IPS-18c (cell line): ENCODE results near the gene ALKBH3.

Experiments used
- H3K4me3 ChIP-seq: 2 replicates; pipeline ENCODE4 v1.7.0; 2013; ENCODE audit warnings: low read depth, mild to moderate bottlenecking, low read length, moderate library complexity; ENCODE audit not compliant: insufficient read depth
- H3K9me3 ChIP-seq: one replicate; pipeline ENCODE4 v1.6.1; 2013; ENCODE audit warnings: mild to moderate bottlenecking, low read length, moderate library complexity; ENCODE audit not compliant: control insufficient read depth, insufficient read depth

Gene ALKBH3

GRCh38 chr11:43927925-43928707, 47.5 kb downstream of the ALKBH3 start:
- H3K4me3 ChIP-seq = no peak overlapping the region
- H3K9me3 ChIP-seq = no peaks in the 10 kb centered on the region

- H3K4me3 ChIP-seq = no peak overlapping the region
- H3K9me3 ChIP-seq = no peaks in the 10 kb centered on the region
Observed at GRCh38 chr11:43928721-43929120, 48.1 kb downstream of the ALKBH3 start.

GRCh38 chr11:43930868-43931716, 50.5 kb downstream of the ALKBH3 start:
- Histone ChIP-seq H3K9me3 (no peaks in the 10 kb centered on the region), H3K4me3 (no peak overlapping the region)

- H3K4me3 ChIP-seq = no peak overlapping the region
- H3K9me3 ChIP-seq = no peaks in the 10 kb centered on the region
Observed at GRCh38 chr11:43931717-43932039, 51.0 kb downstream of the ALKBH3 start.

- H3K4me3 ChIP-seq = no peak overlapping the region
Observed at GRCh38 chr11:43933226-43933607, 52.6 kb downstream of the ALKBH3 start.

GRCh38 chr11:43933608-43934551, 53.2 kb downstream of the ALKBH3 start:
- Histone ChIP-seq H3K9me3 (no peaks in the 10 kb centered on the region), H3K4me3 (no peak overlapping the region)

More at GRCh38 chr11:43933226-43933607, 52.6 kb downstream of the ALKBH3 start:
- no peaks in the 10 kb centered on the region for H3K9me3 ChIP-seq

- Histone ChIP-seq H3K4me3 (no peak overlapping the region), H3K9me3 (no peaks in the 10 kb centered on the region)
Observed at GRCh38 chr11:43934601-43935423, 54.2 kb downstream of the ALKBH3 start.

- Histone ChIP-seq H3K9me3 (no peaks in the 10 kb centered on the region), H3K4me3 (no peak overlapping the region)
Observed at GRCh38 chr11:43935424-43935979, 54.9 kb downstream of the ALKBH3 start.

- H3K9me3 ChIP-seq = peaks cover 2% of the 10 kb centered on the region
- no peak overlapping the region for H3K4me3 ChIP-seq
Observed at GRCh38 chr11:43936076-43936475, 55.4 kb downstream of the ALKBH3 start.

GRCh38 chr11:43937434-43938411, 57.1 kb downstream of the ALKBH3 start:
- no peak overlapping the region for H3K4me3 ChIP-seq
- H3K9me3 ChIP-seq = peaks cover 2% of the 10 kb centered on the region

GRCh38 chr11:43941257-43941994, 60.8 kb downstream of the ALKBH3 start:
- Histone ChIP-seq H3K4me3 (peak overlapping the region; percentile 44; the same call in 1 of the 2 replicates), H3K9me3 (peaks cover 2% of the 10 kb centered on the region)

GRCh38 chr11:43942662-43943371, 62.2 kb downstream of the ALKBH3 start:
- Histone ChIP-seq H3K9me3 (peaks cover 2% of the 10 kb centered on the region), H3K4me3 (peak overlapping the region; percentile 51)

- peak overlapping the region; percentile 51 for H3K4me3 ChIP-seq
- peaks cover 2% of the 10 kb centered on the region for H3K9me3 ChIP-seq
Observed at GRCh38 chr11:43943372-43943930, 62.8 kb downstream of the ALKBH3 start.
